ENCODE measurements around the gene CDK5. TPM values are rescaled to one million over a fixed set of nuclear protein-coding genes. Genes with fewer than 3 reads are reported as not detected.

The CDK5 gene
- total RNA-seq, 1 experiment from 2014 or later = 13.6 TPM

DNA sequence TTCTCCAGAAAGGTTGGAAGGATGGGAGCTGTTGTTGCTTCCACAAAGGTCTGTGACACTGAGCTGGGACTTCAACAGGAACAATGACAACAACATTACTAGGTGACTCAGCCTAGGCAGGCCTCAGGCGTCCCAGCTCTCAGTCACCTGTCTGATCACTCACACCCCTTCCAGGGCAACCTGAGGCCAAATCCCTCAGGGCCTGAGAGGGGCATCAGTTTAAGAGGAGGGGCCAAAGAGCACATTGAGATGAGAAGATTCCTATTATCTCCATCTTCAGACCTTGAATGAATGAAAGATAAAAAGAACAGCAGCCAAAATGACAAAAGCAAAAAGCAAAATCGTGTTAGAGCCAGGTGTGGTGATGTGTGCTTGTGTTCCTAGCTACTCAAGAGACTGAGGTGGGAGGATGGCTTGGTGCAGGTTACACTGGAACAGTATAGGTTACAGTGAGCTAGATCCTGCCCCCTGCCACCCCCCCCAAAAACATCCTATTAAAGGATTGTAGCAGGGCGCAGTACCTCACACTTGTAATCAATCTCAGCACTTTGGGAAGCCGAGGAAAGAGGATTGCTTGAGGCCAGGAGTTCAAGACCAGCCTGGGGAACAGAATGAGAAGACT is 33.2 kb downstream of the CDK5 start, which contains the start of gene ATG9B:
Gene ATG9B, minus strand, starts transcription at position 60 of the 622 bp plus-strand sequence. CDS start 71 bp downstream, outside the sequence.
- no peaks in the 10 kb centered on the region for H4K20me1 ChIP-seq (ENCODE audit: insufficient read depth, low read depth, low read length)
- no peaks in the 10 kb centered on the region for H3K27me3 ChIP-seq (ENCODE audit: low read length)
- no peak within 1 kb of the TSS for H3K4me3 ChIP-seq (ENCODE audit: low read length)
- no peaks in the 10 kb centered on the region for H3K9me3 ChIP-seq (ENCODE audit: low read length)
- no peak within 1 kb of the TSS for H3K27ac ChIP-seq (ENCODE audit: low read length)
- H3K79me2 ChIP-seq (ENCODE audit: low read length) = peaks cover 9% of the 10 kb centered on the region
- no peak within 1 kb of the TSS for H3K9ac ChIP-seq (ENCODE audit: low read length)
- DNase-seq = no peak
- peaks cover 31% of the 10 kb centered on the region for H3K4me1 ChIP-seq (ENCODE audit: low read length)
- no peak within 1 kb of the TSS for H2AFZ ChIP-seq (ENCODE audit: low read length)
- H3K36me3 ChIP-seq (ENCODE audit: insufficient read depth, low read length) = no peaks in the 10 kb centered on the region
- H3K4me2 ChIP-seq (ENCODE audit: low read depth, low read length, poor library complexity, severe bottlenecking) = no peak within 1 kb of the TSS
- H3K9me2 ChIP-seq (replicated peaks; ENCODE audit: insufficient read depth, low read length) = no peaks in the 10 kb centered on the region

DNA sequence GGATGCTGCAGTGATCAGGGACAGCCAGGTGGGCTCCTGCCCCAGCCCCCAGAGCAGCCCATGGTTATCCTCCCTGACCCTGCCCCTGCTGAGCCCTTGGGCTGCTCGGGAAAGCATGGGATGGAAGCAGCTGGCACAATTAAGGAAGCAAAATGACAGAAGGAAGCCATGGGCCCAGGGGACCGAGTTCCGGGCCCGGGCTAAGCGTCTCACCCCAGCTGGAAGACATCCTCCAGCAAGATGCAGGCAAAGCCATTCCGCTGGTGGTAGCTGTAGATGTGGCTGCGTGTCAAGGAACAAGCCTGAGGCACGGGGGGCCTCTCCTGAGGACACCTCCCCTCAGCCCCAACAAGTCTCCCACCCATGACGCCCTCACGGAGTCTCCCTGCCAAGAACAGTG is 34.5 kb downstream of the CDK5 start:
- no peaks in the 10 kb centered on the region for H3K9me2 ChIP-seq (replicated peaks; ENCODE audit: insufficient read depth, low read length)
- no peak for DNase-seq
- H3K4me2 ChIP-seq (ENCODE audit: low read depth, low read length, poor library complexity, severe bottlenecking) = no peak overlapping the region
- no peak overlapping the region for H2AFZ ChIP-seq (ENCODE audit: low read length)
- H3K27ac ChIP-seq (ENCODE audit: low read length) = no peak overlapping the region
- peaks cover 26% of the 10 kb centered on the region for H3K4me1 ChIP-seq (ENCODE audit: low read length)
- no peaks in the 10 kb centered on the region for H3K36me3 ChIP-seq (ENCODE audit: insufficient read depth, low read length)
- no peaks in the 10 kb centered on the region for H3K79me2 ChIP-seq (ENCODE audit: low read length)
- no peaks in the 10 kb centered on the region for H3K27me3 ChIP-seq (ENCODE audit: low read length)
- H4K20me1 ChIP-seq (ENCODE audit: insufficient read depth, low read depth, low read length) = no peaks in the 10 kb centered on the region
- H3K9ac ChIP-seq (ENCODE audit: low read length) = no peak overlapping the region
- no peak overlapping the region for H3K4me3 ChIP-seq (ENCODE audit: low read length)
- H3K9me3 ChIP-seq (ENCODE audit: low read length) = no peaks in the 10 kb centered on the region

GRCh38 chr7:151020231-151020630 is 37.5 kb downstream of the CDK5 start:
- Histone ChIP-seq H3K36me3 (ENCODE audit: insufficient read depth, low read length) (no peaks in the 10 kb centered on the region), H3K4me1 (ENCODE audit: low read length) (peaks cover 14% of the 10 kb centered on the region), H3K4me3 (ENCODE audit: low read length) (no peak overlapping the region), H3K4me2 (ENCODE audit: low read depth, low read length, poor library complexity, severe bottlenecking) (no peak overlapping the region), H4K20me1 (ENCODE audit: insufficient read depth, low read depth, low read length) (no peaks in the 10 kb centered on the region), H3K79me2 (ENCODE audit: low read length) (no peaks in the 10 kb centered on the region), H3K27ac (ENCODE audit: low read length) (no peak overlapping the region), H3K9me3 (ENCODE audit: low read length) (no peaks in the 10 kb centered on the region), H3K9me2 (replicated peaks; ENCODE audit: insufficient read depth, low read length) (no peaks in the 10 kb centered on the region), H2AFZ (ENCODE audit: low read length) (no peak overlapping the region), H3K27me3 (ENCODE audit: low read length) (no peaks in the 10 kb centered on the region), H3K9ac (ENCODE audit: low read length) (no peak overlapping the region)
- no peak for DNase-seq

DNA sequence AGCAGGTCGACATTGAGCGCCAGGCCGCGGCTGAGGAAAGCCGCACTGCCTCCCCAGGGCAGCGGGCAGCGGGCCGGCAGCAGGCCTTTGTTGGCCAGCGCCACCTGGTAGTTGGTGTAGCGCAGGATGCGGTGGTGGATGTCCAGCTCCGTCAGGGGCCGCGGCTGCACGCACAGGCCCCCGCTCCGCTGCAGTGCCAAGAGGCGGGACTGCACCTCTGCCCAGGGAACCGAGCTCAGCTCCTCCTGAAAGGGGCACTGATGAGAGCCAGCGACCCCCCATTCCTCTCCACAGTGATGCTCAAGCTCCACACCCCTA is 38.6 kb downstream of the CDK5 start:
- Histone ChIP-seq H3K79me2 (ENCODE audit: low read length) (no peaks in the 10 kb centered on the region), H3K4me3 (ENCODE audit: low read length) (no peak overlapping the region), H3K9ac (ENCODE audit: low read length) (no peak overlapping the region), H3K27me3 (ENCODE audit: low read length) (no peaks in the 10 kb centered on the region), H3K9me2 (replicated peaks; ENCODE audit: insufficient read depth, low read length) (no peaks in the 10 kb centered on the region), H3K9me3 (ENCODE audit: low read length) (no peaks in the 10 kb centered on the region), H3K4me1 (ENCODE audit: low read length) (peaks cover 18% of the 10 kb centered on the region), H4K20me1 (ENCODE audit: insufficient read depth, low read depth, low read length) (no peaks in the 10 kb centered on the region), H3K36me3 (ENCODE audit: insufficient read depth, low read length) (no peaks in the 10 kb centered on the region), H3K27ac (ENCODE audit: low read length) (no peak overlapping the region), H3K4me2 (ENCODE audit: low read depth, low read length, poor library complexity, severe bottlenecking) (no peak overlapping the region), H2AFZ (ENCODE audit: low read length) (no peak overlapping the region)
- DNase-seq = no peak

GRCh38 chr7:151018421-151019129 is 39.1 kb downstream of the CDK5 start:
- Histone ChIP-seq H3K27ac (ENCODE audit: low read length) (no peak overlapping the region), H3K27me3 (ENCODE audit: low read length) (no peaks in the 10 kb centered on the region), H3K4me2 (ENCODE audit: low read depth, low read length, poor library complexity, severe bottlenecking) (peak overlapping the region; percentile 66), H3K36me3 (ENCODE audit: insufficient read depth, low read length) (no peaks in the 10 kb centered on the region), H2AFZ (ENCODE audit: low read length) (peak overlapping the region; percentile 82; the same call in 1 of the 2 replicates), H3K4me1 (ENCODE audit: low read length) (peaks cover 23% of the 10 kb centered on the region), H4K20me1 (ENCODE audit: insufficient read depth, low read depth, low read length) (no peaks in the 10 kb centered on the region), H3K9me2 (replicated peaks; ENCODE audit: insufficient read depth, low read length) (no peaks in the 10 kb centered on the region), H3K79me2 (ENCODE audit: low read length) (no peaks in the 10 kb centered on the region), H3K9ac (ENCODE audit: low read length) (peak overlapping the region; percentile 70), H3K9me3 (ENCODE audit: low read length) (no peaks in the 10 kb centered on the region), H3K4me3 (ENCODE audit: low read length) (peak overlapping the region; percentile 69; the same call in 1 of the 2 replicates)
- no peak for DNase-seq

DNA sequence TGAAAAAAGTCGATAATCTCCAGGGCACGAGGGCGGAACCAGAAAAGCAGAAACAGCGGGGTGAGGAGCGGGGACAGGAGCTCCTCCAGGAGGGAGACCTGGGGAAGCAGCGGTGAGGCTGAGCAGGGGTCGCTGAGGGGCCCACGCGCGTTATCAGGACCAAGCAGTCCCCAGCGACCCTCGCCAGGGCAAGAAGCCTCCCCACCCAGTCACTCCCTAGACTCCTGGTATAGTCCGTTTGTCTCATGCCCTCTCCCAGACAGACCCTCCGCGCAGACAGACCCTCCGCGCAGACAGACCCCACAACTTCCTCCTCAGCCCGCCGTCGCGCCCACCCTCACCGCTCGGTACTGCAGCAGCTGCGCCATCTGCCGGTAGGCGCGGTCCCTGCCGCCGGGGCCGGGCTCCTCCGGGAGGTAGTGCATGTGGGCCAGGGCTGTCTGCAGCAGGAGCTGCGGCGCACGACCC is 39.7 kb downstream of the CDK5 start:
- Histone ChIP-seq H3K4me3 (ENCODE audit: low read length) (peak overlapping the region; percentile 69), H3K36me3 (ENCODE audit: insufficient read depth, low read length) (no peaks in the 10 kb centered on the region), H3K79me2 (ENCODE audit: low read length) (no peaks in the 10 kb centered on the region), H3K27me3 (ENCODE audit: low read length) (no peaks in the 10 kb centered on the region), H3K9ac (ENCODE audit: low read length) (peak overlapping the region; percentile 70), H3K9me2 (replicated peaks; ENCODE audit: insufficient read depth, low read length) (no peaks in the 10 kb centered on the region), H3K4me1 (ENCODE audit: low read length) (peaks cover 28% of the 10 kb centered on the region), H4K20me1 (ENCODE audit: insufficient read depth, low read depth, low read length) (no peaks in the 10 kb centered on the region), H3K9me3 (ENCODE audit: low read length) (no peaks in the 10 kb centered on the region), H3K4me2 (ENCODE audit: low read depth, low read length, poor library complexity, severe bottlenecking) (peak overlapping the region; percentile 66), H2AFZ (ENCODE audit: low read length) (peak overlapping the region; percentile 87; the same call in 1 of the 2 replicates), H3K27ac (ENCODE audit: low read length) (no peak overlapping the region)
- peak; percentile 91 for DNase-seq

DNA sequence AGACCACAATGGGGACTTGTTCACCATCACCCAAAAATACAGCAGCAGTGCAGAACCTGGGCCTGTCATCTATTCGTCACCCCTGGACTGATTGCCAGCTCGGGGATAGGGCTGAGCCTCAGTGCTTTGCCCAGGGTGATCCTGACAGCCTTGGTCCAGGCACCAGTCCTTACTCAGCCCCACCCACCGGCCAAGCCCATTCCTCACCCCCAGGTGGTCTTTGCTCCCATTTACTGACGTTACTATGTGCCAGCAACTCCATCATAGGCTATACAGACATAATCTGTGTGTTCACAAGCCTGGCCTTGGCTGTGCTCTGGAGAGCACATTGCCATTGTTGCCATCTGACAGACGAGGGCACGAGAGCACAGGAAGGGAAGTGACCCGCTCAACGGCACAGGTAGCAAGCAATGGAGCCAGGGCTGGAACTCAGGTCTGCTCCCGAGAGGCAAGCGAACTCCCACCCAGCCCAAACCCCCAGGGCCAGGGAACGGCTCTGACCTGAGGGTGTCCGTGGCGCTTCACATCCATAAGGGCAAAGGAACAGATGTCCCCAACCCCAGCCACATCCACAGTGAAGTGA is 40.2 kb downstream of the CDK5 start:
- Histone ChIP-seq H3K9ac (ENCODE audit: low read length) (peak overlapping the region; percentile 70), H3K36me3 (ENCODE audit: insufficient read depth, low read length) (no peaks in the 10 kb centered on the region), H3K9me3 (ENCODE audit: low read length) (no peaks in the 10 kb centered on the region), H3K4me3 (ENCODE audit: low read length) (peak overlapping the region; percentile 69), H3K27me3 (ENCODE audit: low read length) (no peaks in the 10 kb centered on the region), H3K9me2 (replicated peaks; ENCODE audit: insufficient read depth, low read length) (no peaks in the 10 kb centered on the region), H3K27ac (ENCODE audit: low read length) (no peak overlapping the region), H2AFZ (ENCODE audit: low read length) (peak overlapping the region; percentile 87; the same call in 1 of the 2 replicates), H3K4me1 (ENCODE audit: low read length) (peaks cover 28% of the 10 kb centered on the region), H4K20me1 (ENCODE audit: insufficient read depth, low read depth, low read length) (no peaks in the 10 kb centered on the region), H3K4me2 (ENCODE audit: low read depth, low read length, poor library complexity, severe bottlenecking) (peak overlapping the region; percentile 66), H3K79me2 (ENCODE audit: low read length) (no peaks in the 10 kb centered on the region)
- peak; percentile 73 for DNase-seq

DNA sequence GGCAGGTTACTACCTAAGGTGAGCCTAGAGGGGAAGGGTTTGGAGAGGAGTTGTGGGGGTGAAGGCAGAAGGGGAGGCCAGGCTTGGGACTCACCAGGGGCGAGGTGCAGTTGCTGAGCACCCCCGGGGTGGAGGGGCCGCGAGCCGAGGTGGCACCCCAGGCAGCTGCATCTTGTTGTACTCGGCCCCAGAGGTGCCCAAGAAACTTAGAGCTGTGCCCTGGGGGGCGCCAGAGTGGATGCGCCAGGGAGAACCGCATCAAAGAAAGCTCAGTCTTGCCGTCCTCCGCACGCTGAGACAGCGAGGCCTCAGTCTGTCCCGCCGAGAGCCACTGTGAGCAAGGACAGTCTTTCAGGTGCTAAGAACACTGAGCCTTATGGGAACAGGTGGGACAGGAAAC is 40.8 kb downstream of the CDK5 start:
- Histone ChIP-seq H4K20me1 (ENCODE audit: insufficient read depth, low read depth, low read length) (no peaks in the 10 kb centered on the region), H3K9ac (ENCODE audit: low read length) (peak overlapping the region; percentile 70; the same call in 1 of the 2 replicates), H3K79me2 (ENCODE audit: low read length) (no peaks in the 10 kb centered on the region), H2AFZ (ENCODE audit: low read length) (no peak overlapping the region), H3K36me3 (ENCODE audit: insufficient read depth, low read length) (no peaks in the 10 kb centered on the region), H3K27ac (ENCODE audit: low read length) (no peak overlapping the region), H3K4me2 (ENCODE audit: low read depth, low read length, poor library complexity, severe bottlenecking) (peak overlapping the region; percentile 66), H3K4me3 (ENCODE audit: low read length) (no peak overlapping the region; the same call in 1 of the 2 replicates), H3K9me2 (replicated peaks; ENCODE audit: insufficient read depth, low read length) (no peaks in the 10 kb centered on the region), H3K27me3 (ENCODE audit: low read length) (no peaks in the 10 kb centered on the region), H3K9me3 (ENCODE audit: low read length) (no peaks in the 10 kb centered on the region), H3K4me1 (ENCODE audit: low read length) (peaks cover 28% of the 10 kb centered on the region)
- DNase-seq = no peak

All from Karpas-422 (cell line).